HepG2 (cell line): ENCODE data around the gene NLE1. TPM values are rescaled to one million over a fixed set of nuclear protein-coding genes. Genes with fewer than 3 reads are reported as not detected.

Experiments used
- DMTF1 ChIP-seq: sonication (generic); formaldehyde crosslinking; IDR thresholded peaks from 2 replicates; pipeline ENCODE4 v1.4.0; 2020; ENCODE audit warnings: mild to moderate bottlenecking, missing genetic modification reagents
- EED ChIP-seq: sonication (generic); formaldehyde crosslinking; IDR thresholded peaks from 2 replicates; pipeline ENCODE4 v1.5.0; 2020; ENCODE audit warnings: mild to moderate bottlenecking, missing genetic modification reagents
- EZH2 ChIP-seq: conservative IDR thresholded peaks from 2 replicates; pipeline ENCODE4 v1.6.1; 2012; ENCODE audit warnings: mild to moderate bottlenecking, low read depth, low read length, moderate library complexity
- RAD21 ChIP-seq: fragments of 450-650 bp; formaldehyde crosslinking; IDR thresholded peaks from 2 replicates; pipeline ENCODE4 v1.5.0; 2020; ENCODE audit warnings: mild to moderate bottlenecking
- SRY ChIP-seq: sonication (generic); formaldehyde crosslinking; IDR thresholded peaks from 2 replicates; pipeline ENCODE4 v1.8.0; 2022; ENCODE audit warnings: mild to moderate bottlenecking, missing genetic modification reagents
- ZFP91 ChIP-seq: sonication (generic); formaldehyde crosslinking; IDR thresholded peaks from 2 replicates; pipeline ENCODE4 v1.9.0; 2022; ENCODE audit warnings: missing genetic modification reagents, mild to moderate bottlenecking, borderline replicate concordance
- ZKSCAN8 ChIP-seq: IDR thresholded peaks from 2 replicates; pipeline ENCODE4 v1.6.1; 2016; ENCODE audit warnings: borderline replicate concordance, missing genetic modification reagents, missing compliant biosample characterization
- ZMAT5 ChIP-seq: sonication (generic); formaldehyde crosslinking; IDR thresholded peaks from 2 replicates; pipeline ENCODE4 v1.5.0; 2020; ENCODE audit warnings: mild to moderate bottlenecking, low read depth, missing genetic modification reagents, borderline replicate concordance
- ZNF205 ChIP-seq: IDR thresholded peaks from 2 replicates; pipeline ENCODE4 v1.6.1; 2018; ENCODE audit warnings: missing biosample characterization, missing genetic modification reagents
- ZNF263 ChIP-seq: sonication (generic); formaldehyde crosslinking; IDR thresholded peaks from 2 replicates; pipeline ENCODE4 v1.4.0; 2020; ENCODE audit warnings: missing genetic modification reagents
- ZNF646 ChIP-seq: sonication (generic); formaldehyde crosslinking; IDR thresholded peaks from 2 replicates; pipeline ENCODE4 v1.9.0; 2021; ENCODE audit warnings: mild to moderate bottlenecking, missing genetic modification reagents
- ZNF691 ChIP-seq: sonication (generic); formaldehyde crosslinking; IDR thresholded peaks from 2 replicates; pipeline ENCODE4 v1.4.0; 2020; ENCODE audit warnings: missing genetic modification reagents, low read depth, mild to moderate bottlenecking, borderline replicate concordance
- ZNF710 ChIP-seq: sonication (generic); formaldehyde crosslinking; IDR thresholded peaks from 2 replicates; pipeline ENCODE4 v1.5.0; 2020; ENCODE audit warnings: mild to moderate bottlenecking, missing genetic modification reagents, borderline replicate concordance
- ZNF766 ChIP-seq: sonication (generic); formaldehyde crosslinking; IDR thresholded peaks from 2 replicates; pipeline ENCODE4 v1.5.0; 2020; ENCODE audit warnings: missing genetic modification reagents, borderline replicate concordance
- ZNF891 ChIP-seq: sonication (generic); formaldehyde crosslinking; IDR thresholded peaks from 2 replicates; pipeline ENCODE4 v1.5.0; 2020; ENCODE audit warnings: mild to moderate bottlenecking, missing genetic modification reagents
- polyA plus RNA-seq, 8 experiments: library from polyadenylated mRNA; depleted of rRNA in 3 of 8; stranded (reverse) in 7 of 8; unstranded in 1 of 8; fragments of >200 nt; fragmentation: Illumina TruSeq in 4 of 8; extraction: Trizol in 4 of 8; gene quantifications; 2 replicates each; pipeline versions ENCODE4 v1.2.1 to v1.2.3, GENCODE V29; 2011 to 2016; ENCODE audit warnings: low read depth in 4 of 8, missing spikeins in 1 of 8, mixed read lengths in 1 of 8; ENCODE audit not compliant: insufficient read depth in 1 of 8
- total RNA-seq, 5 experiments: library from RNA; depleted of rRNA; stranded (reverse); fragments of >200 nt; fragmentation: Illumina TruSeq; extraction: Trizol; gene quantifications; 2 replicates each; pipeline ENCODE4 v1.2.3, GENCODE V29; 2016; ENCODE audit warnings: low read depth in 1 of 5

NLE1 gene
- total and polyA plus RNA-seq, 2 of the 13 experiments (the other 11 are each of a cell fraction or from before 2014, with no cell fraction given) = 20.3 to 34.5 TPM

GRCh38 chr17:35088356-35088880 lies 53.7 kb downstream of the NLE1 start (continued):
- no peak for TF ChIP-seq ZNF646 (CRISPR knock-in tag)
- TF ChIP-seq ZFP91 = peak; percentile 54; the same call in 1 of the 2 replicates
- TF ChIP-seq ZNF205 (CRISPR knock-in tag) = no peak
- no peak for TF ChIP-seq EED (CRISPR knock-in tag)
- TF ChIP-seq ZNF710 (CRISPR knock-in tag) = no peak; the same call in 1 of the 2 replicates
- no peak for TF ChIP-seq ZKSCAN8
- TF ChIP-seq RAD21 (CRISPR knock-in tag) = no peak
- 0 out of 2 replicates have a peak, but pooled peaks have one; percentile 28 for TF ChIP-seq ZNF891 (CRISPR knock-in tag)
- no peak for TF ChIP-seq ZNF766 (CRISPR knock-in tag)
- TF ChIP-seq ZNF263 = no peak
- no peak for TF ChIP-seq ZMAT5
- peak; percentile 48; the same call in 1 of the 2 replicates for TF ChIP-seq ZNF691 (CRISPR knock-in tag)
- TF ChIP-seq DMTF1 (CRISPR knock-in tag) = no peak
- peak; percentile 65 for TF ChIP-seq SRY (CRISPR knock-in tag)
- no peak for TF ChIP-seq EZH2
